Measurements from ENCODE around the gene CDK5R2. TPM values are rescaled to one million over a fixed set of nuclear protein-coding genes. Genes with fewer than 3 reads are reported as not detected.
"Not testable (repeated sequence)": the region's sequence is repeated elsewhere in the genome, so short reads cannot be mapped to it uniquely, and the experiment has no call there.

CDK5R2 gene
- total RNA-seq, 1 donor from 2014 or later: 0.75 TPM

DNA sequence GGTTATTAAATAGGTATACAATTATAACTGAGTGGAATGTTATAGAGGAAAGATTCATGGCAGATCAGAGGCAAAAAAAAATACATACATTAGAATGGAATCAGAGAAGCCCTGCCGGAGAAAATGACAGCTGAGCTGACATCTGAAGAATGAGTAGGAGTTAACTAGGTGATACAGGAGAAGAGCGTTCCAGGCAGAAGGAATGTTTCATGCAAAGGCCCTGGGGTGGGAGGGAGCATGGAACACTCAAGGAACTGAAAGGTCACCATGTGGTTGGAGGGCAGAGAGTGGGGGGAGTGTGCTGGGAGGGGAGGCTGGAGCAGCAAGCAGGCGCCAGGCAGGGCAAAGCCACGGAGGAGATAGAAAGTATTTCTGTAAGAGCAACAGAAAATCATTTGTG is 31.6 kb upstream of the CDK5R2 start:
- Mint-ChIP-seq H3K4me1 (ENCODE audit: low read depth, unreplicated experiment) (peaks cover 10% of the 10 kb centered on the region), H3K27me3 (ENCODE audit: low read depth, unreplicated experiment) (peaks cover 39% of the 10 kb centered on the region), H3K4me3 (ENCODE audit: unreplicated experiment) (no peak overlapping the region), H3K27ac (ENCODE audit: unreplicated experiment) (no peak overlapping the region), H3K36me3 (ENCODE audit: low read depth, unreplicated experiment) (no peaks in the 10 kb centered on the region), H3K9me3 (ENCODE audit: unreplicated experiment) (peaks cover 6% of the 10 kb centered on the region)
- TF ChIP-seq, protein P1, sequence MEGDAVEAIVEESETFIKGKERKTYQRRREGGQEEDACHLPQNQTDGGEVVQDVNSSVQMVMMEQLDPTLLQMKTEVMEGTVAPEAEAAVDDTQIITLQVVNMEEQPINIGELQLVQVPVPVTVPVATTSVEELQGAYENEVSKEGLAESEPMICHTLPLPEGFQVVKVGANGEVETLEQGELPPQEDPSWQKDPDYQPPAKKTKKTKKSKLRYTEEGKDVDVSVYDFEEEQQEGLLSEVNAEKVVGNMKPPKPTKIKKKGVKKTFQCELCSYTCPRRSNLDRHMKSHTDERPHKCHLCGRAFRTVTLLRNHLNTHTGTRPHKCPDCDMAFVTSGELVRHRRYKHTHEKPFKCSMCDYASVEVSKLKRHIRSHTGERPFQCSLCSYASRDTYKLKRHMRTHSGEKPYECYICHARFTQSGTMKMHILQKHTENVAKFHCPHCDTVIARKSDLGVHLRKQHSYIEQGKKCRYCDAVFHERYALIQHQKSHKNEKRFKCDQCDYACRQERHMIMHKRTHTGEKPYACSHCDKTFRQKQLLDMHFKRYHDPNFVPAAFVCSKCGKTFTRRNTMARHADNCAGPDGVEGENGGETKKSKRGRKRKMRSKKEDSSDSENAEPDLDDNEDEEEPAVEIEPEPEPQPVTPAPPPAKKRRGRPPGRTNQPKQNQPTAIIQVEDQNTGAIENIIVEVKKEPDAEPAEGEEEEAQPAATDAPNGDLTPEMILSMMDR (IDR thresholded peaks at IDR 0.05; ENCODE audit: insufficient read depth, low read depth, low read length): no peak
- TF ChIP-seq EZH2 (IDR thresholded peaks at IDR 0.05; ENCODE audit: insufficient read depth, low read length): no peak
- H3K4me3 ChIP-seq (ENCODE audit: insufficient read depth, low read depth, low read length): no peak overlapping the region
- no peaks in the 10 kb centered on the region for H3K79me2 ChIP-seq (ENCODE audit: insufficient read depth, low read length)
- no peaks in the 10 kb centered on the region for H3K4me1 ChIP-seq (ENCODE audit: insufficient read depth, low read length)
- H3K27me3 ChIP-seq (ENCODE audit: insufficient read depth, low read length): peaks cover 15% of the 10 kb centered on the region
- H3K9ac ChIP-seq (ENCODE audit: low read length): no peak overlapping the region
- no peaks in the 10 kb centered on the region for H4K20me1 ChIP-seq (ENCODE audit: insufficient read depth, low read length)
- H3K4me2 ChIP-seq (ENCODE audit: low read length): no peak overlapping the region
- DNase-seq (ENCODE audit: low read depth) (no peak), FAIRE-seq (no peak)
- no peaks in the 10 kb centered on the region for H3K9me3 ChIP-seq (ENCODE audit: insufficient read depth, low read depth, low read length)
- H3K27ac ChIP-seq (ENCODE audit: low read depth, low read length): no peak overlapping the region
- no peak overlapping the region for H2AFZ ChIP-seq (ENCODE audit: low read depth, low read length)
- H3K36me3 ChIP-seq (ENCODE audit: insufficient read depth, low read length): no peaks in the 10 kb centered on the region

DNA sequence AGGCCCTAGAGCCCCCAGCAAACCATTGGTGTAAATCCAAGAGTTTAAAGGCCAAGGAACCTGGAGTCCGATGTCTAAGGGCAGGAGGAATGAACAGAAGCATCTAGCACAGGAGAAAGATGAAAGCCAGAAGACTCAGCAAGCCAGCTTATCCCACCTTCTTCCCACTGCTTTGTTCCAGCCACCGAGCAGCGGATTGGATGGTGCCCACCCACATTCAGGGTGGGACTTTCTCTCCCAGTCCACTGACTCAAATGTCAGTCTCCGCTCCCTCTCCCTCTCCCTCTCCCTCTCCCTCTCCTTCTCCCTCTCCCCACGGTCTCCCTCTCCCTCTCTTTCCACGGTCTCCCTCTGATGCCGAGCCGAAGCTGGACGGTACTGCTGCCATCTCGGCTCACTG is 29.0 kb upstream of the CDK5R2 start:
- not testable (repeated sequence) for H3K4me1 ChIP-seq (ENCODE audit: insufficient read depth, low read length); H3K36me3 Mint-ChIP-seq (ENCODE audit: low read depth, unreplicated experiment); H3K4me2 ChIP-seq (ENCODE audit: low read length); H3K9me3 ChIP-seq (ENCODE audit: insufficient read depth, low read depth, low read length); H3K36me3 ChIP-seq (ENCODE audit: insufficient read depth, low read length); FAIRE-seq; H4K20me1 ChIP-seq (ENCODE audit: insufficient read depth, low read length); DNase-seq (ENCODE audit: low read depth); H3K4me1 Mint-ChIP-seq (ENCODE audit: low read depth, unreplicated experiment); H3K9me3 Mint-ChIP-seq (ENCODE audit: unreplicated experiment); H3K4me3 ChIP-seq (ENCODE audit: insufficient read depth, low read depth, low read length); H3K27ac Mint-ChIP-seq (ENCODE audit: unreplicated experiment); H2AFZ ChIP-seq (ENCODE audit: low read depth, low read length); H3K27ac ChIP-seq (ENCODE audit: low read depth, low read length); H3K9ac ChIP-seq (ENCODE audit: low read length); H3K79me2 ChIP-seq (ENCODE audit: insufficient read depth, low read length); H3K4me3 Mint-ChIP-seq (ENCODE audit: unreplicated experiment)
- peaks cover 13% of the 10 kb centered on the region for H3K27me3 ChIP-seq (ENCODE audit: insufficient read depth, low read length)
- H3K27me3 Mint-ChIP-seq (ENCODE audit: low read depth, unreplicated experiment): peaks cover 46% of the 10 kb centered on the region

DNA sequence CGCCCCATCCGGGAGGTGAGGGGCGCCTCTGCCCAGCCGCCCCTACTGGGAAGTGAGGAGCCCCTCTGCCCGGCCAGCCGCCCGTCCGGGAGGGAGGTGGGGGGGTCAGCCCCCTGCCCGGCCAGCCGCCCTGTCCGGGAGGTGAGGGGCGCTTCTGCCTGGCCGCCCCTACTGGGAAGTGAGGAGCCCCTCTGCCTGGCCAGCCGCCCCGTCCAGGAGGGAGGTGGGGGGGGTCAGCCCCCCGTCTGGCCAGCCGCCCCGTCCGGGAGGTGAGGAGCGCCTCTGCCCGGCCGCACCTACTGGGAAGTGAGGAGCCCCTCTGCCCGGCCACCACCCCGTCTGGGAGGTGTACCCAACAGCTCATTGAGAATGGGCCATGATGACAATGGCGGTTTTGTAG is 27.7 kb upstream of the CDK5R2 start:
- H3K4me3 Mint-ChIP-seq (ENCODE audit: unreplicated experiment); H3K4me1 ChIP-seq (ENCODE audit: insufficient read depth, low read length); FAIRE-seq; H3K4me1 Mint-ChIP-seq (ENCODE audit: low read depth, unreplicated experiment); H2AFZ ChIP-seq (ENCODE audit: low read depth, low read length); H3K27ac ChIP-seq (ENCODE audit: low read depth, low read length); H3K9me3 Mint-ChIP-seq (ENCODE audit: unreplicated experiment); H3K9ac ChIP-seq (ENCODE audit: low read length); H4K20me1 ChIP-seq (ENCODE audit: insufficient read depth, low read length); H3K27ac Mint-ChIP-seq (ENCODE audit: unreplicated experiment); H3K36me3 ChIP-seq (ENCODE audit: insufficient read depth, low read length); H3K4me3 ChIP-seq (ENCODE audit: insufficient read depth, low read depth, low read length); H3K9me3 ChIP-seq (ENCODE audit: insufficient read depth, low read depth, low read length); H3K4me2 ChIP-seq (ENCODE audit: low read length); H3K79me2 ChIP-seq (ENCODE audit: insufficient read depth, low read length); DNase-seq (ENCODE audit: low read depth); H3K36me3 Mint-ChIP-seq (ENCODE audit: low read depth, unreplicated experiment): not testable (repeated sequence)
- H3K27me3 Mint-ChIP-seq (ENCODE audit: low read depth, unreplicated experiment): peaks cover 48% of the 10 kb centered on the region
- H3K27me3 ChIP-seq (ENCODE audit: insufficient read depth, low read length): peaks cover 13% of the 10 kb centered on the region
